GM12878 (cell line): ENCODE measurements around the gene MSI2. TPM values are rescaled to one million over a fixed set of nuclear protein-coding genes. Genes with fewer than 3 reads are reported as not detected.

Experiments used
- ATAC-seq: fragments of 200-7000 bp; cut with Tn5 transposase; 3 replicates; pipeline ENCODE4 v1.9.1; 2020; ENCODE audit warnings: mild to moderate bottlenecking, moderate library complexity
- BruUV-seq: library from RNA; stranded (reverse); fragments of 400-500 nt; replicated peaks from 2 replicates; lab custom pipeline; 2021; lab: Mats Ljungman, UMichigan
- CTCF ChIA-PET: fragments of 300-600 bp; sonication (Branson Sonifier 250); formaldehyde crosslinking; extraction: SDS; loops from one replicate; lab custom pipeline; 2021; ENCODE audit warnings: inconsistent platforms; lab: Yijun Ruan, JAX
- POLR2A ChIA-PET: fragments of 350-600 bp; formaldehyde crosslinking; extraction: SDS; loops from one replicate; lab custom pipeline; 2021; ENCODE audit warnings: inconsistent platforms; lab: Charles Lee
- RAD21 ChIA-PET: fragments of 300-600 bp; sonication (Branson Sonifier 250); formaldehyde crosslinking; loops from one replicate; lab custom pipeline; 2023; ENCODE audit warnings: antibody characterized with exemption; ENCODE audit not compliant: unreplicated experiment; lab: Charles Lee
- SMC1A ChIA-PET: fragments of 300-600 bp; sonication (Branson Sonifier 250); formaldehyde crosslinking; loops from one replicate; lab custom pipeline; 2023; ENCODE audit not compliant: unreplicated experiment, uncharacterized antibody; lab: Charles Lee
- DNase-seq: peaks from one replicate; pipeline ENCODE4 v3.0.0-alpha.2; 2011; ENCODE audit warnings: low read depth, low spot score
- FAIRE-seq: peaks from 3 replicates; lab custom pipeline; 2011; peaks lifted over from hg19 to GRCh38; lab: Jason Lieb, UNC
- H2AFZ ChIP-seq: 2 replicates; pipeline ENCODE4 v1.6.0; 2011; ENCODE audit warnings: low read depth, low read length, control low read depth; ENCODE audit not compliant: control insufficient read depth
- H3K27ac ChIP-seq: 2 replicates; pipeline ENCODE4 v1.5.1; 2011; ENCODE audit warnings: control low read depth; ENCODE audit not compliant: control insufficient read depth, insufficient read depth
- H3K27me3 ChIP-seq, 2 experiments: replicated peaks in 1 of 2; 2 replicates each; pipeline versions ENCODE4 v1.6.0 to v1.6.1; 2011; ENCODE audit warnings: low read length in 1 of 2; ENCODE audit not compliant: control insufficient read depth in 2 of 2, insufficient read depth in 2 of 2
- H3K36me3 ChIP-seq, 2 experiments: 2 replicates each; pipeline ENCODE4 v1.5.1; 2011; ENCODE audit warnings: low read length in 1 of 2; ENCODE audit not compliant: control insufficient read depth in 2 of 2, insufficient read depth in 2 of 2
- H3K4me1 ChIP-seq: 2 replicates; pipeline ENCODE4 v1.6.1; 2011; ENCODE audit warnings: mild to moderate bottlenecking, low read length, moderate library complexity, mixed read lengths; ENCODE audit not compliant: control insufficient read depth, insufficient read depth
- H3K4me2 ChIP-seq: 2 replicates; pipeline ENCODE4 v1.6.0; 2011; ENCODE audit warnings: control low read depth; ENCODE audit not compliant: control insufficient read depth, insufficient read depth
- H3K4me3 ChIP-seq: fragments of 200-600 bp; sonication (generic); 2 replicates; pipeline ENCODE4 v1.5.1; 2016
- H3K79me2 ChIP-seq: 2 replicates; pipeline ENCODE4 v1.6.0; 2011; ENCODE audit warnings: low read length; ENCODE audit not compliant: control insufficient read depth, insufficient read depth
- H3K9ac ChIP-seq: 2 replicates; pipeline ENCODE4 v1.8.0; 2011; ENCODE audit warnings: low read length, control low read depth, mixed read lengths; ENCODE audit not compliant: control insufficient read depth, insufficient read depth
- H3K9me3 ChIP-seq: replicated peaks from 3 replicates; pipeline ENCODE4 v1.5.1; 2011; ENCODE audit warnings: mild to moderate bottlenecking, low read length; ENCODE audit not compliant: control insufficient read depth, insufficient read depth
- H4K20me1 ChIP-seq: 2 replicates; pipeline ENCODE4 v1.6.0; 2011; ENCODE audit not compliant: control insufficient read depth, insufficient read depth
- ATF7 ChIP-seq: fragments of 450-650 bp; IDR thresholded peaks from 2 replicates; pipeline ENCODE4 v1.6.1; 2016; ENCODE audit warnings: low read depth, mild to moderate bottlenecking
- BHLHE40 ChIP-seq, 2 experiments: fragments of 450-650 bp in 1 of 2; IDR thresholded peaks; 2 replicates each; pipeline ENCODE4 v1.6.1; 2011 to 2017; ENCODE audit warnings: low read depth in 2 of 2, borderline replicate concordance in 1 of 2, improper control_type of control experiment in 1 of 2, low read length in 1 of 2, mild to moderate bottlenecking in 1 of 2
- BRCA1 ChIP-seq: IDR thresholded peaks from 2 replicates; pipeline ENCODE4 v1.6.1; 2011; ENCODE audit warnings: low read depth, low read length, improper control_type of control experiment
- CHD4 ChIP-seq: fragments of 200-600 bp; sonication (generic); IDR thresholded peaks from 2 replicates; pipeline ENCODE4 v1.6.1; 2016; ENCODE audit warnings: mild to moderate bottlenecking
- EP300 ChIP-seq, 2 experiments: fragments of 150-350 bp in 1 of 2; IDR thresholded peaks; 2 replicates each; pipeline ENCODE4 v1.6.1; 2011 to 2012; ENCODE audit warnings: low read depth in 2 of 2, low read length in 2 of 2, borderline replicate concordance in 1 of 2, improper control_type of control experiment in 1 of 2, inconsistent platforms in 1 of 2; ENCODE audit not compliant: control insufficient read depth in 1 of 2
- ETV6 ChIP-seq, 2 experiments: fragments of 450-650 bp in 1 of 2; IDR thresholded peaks in 1 of 2; conservative IDR thresholded peaks in 1 of 2; 2 replicates each; pipeline ENCODE4 v1.6.1; 2014; ENCODE audit warnings: antibody characterized with exemption in 1 of 2, borderline replicate concordance in 1 of 2, low read depth in 1 of 2, mild to moderate bottlenecking in 1 of 2, moderate library complexity in 1 of 2
- GABPA ChIP-seq: IDR thresholded peaks from 2 replicates; pipeline ENCODE4 v1.6.1; 2014; ENCODE audit warnings: antibody characterized with exemption, low read depth, mild to moderate bottlenecking, inconsistent platforms
- PAX5 ChIP-seq: IDR thresholded peaks from 2 replicates; pipeline ENCODE4 v1.6.1; 2011; ENCODE audit warnings: low read depth, low read length, borderline replicate concordance
- POLR2A ChIP-seq: IDR thresholded peaks from 2 replicates; pipeline ENCODE4 v1.6.1; 2011; ENCODE audit warnings: low read depth, mild to moderate bottlenecking, low read length
- RAD21 ChIP-seq: IDR thresholded peaks from 2 replicates; pipeline ENCODE4 v1.6.1; 2011; ENCODE audit warnings: mild to moderate bottlenecking, low read depth, low read length, moderate library complexity; ENCODE audit not compliant: insufficient read depth
- RFX5 ChIP-seq: IDR thresholded peaks from 2 replicates; pipeline ENCODE4 v1.6.1; 2011; ENCODE audit warnings: low read depth, low read length, improper control_type of control experiment
- SIX5 ChIP-seq: IDR thresholded peaks from 2 replicates; pipeline ENCODE4 v1.6.1; 2011; ENCODE audit warnings: mild to moderate bottlenecking, low read depth, low read length, moderate library complexity; ENCODE audit not compliant: severe bottlenecking
- SMAD1 ChIP-seq: fragments of 450-650 bp; IDR thresholded peaks from 2 replicates; pipeline ENCODE4 v1.6.1; 2018; ENCODE audit warnings: mild to moderate bottlenecking, low read depth; ENCODE audit not compliant: partially characterized antibody
- SP1 ChIP-seq: IDR thresholded peaks from one replicate; pipeline ENCODE4 v1.6.1; 2011; ENCODE audit warnings: low read depth, low read length
- STAT1 ChIP-seq: fragments of 450-650 bp; conservative IDR thresholded peaks from 2 replicates; pipeline ENCODE4 v1.6.1; 2014; ENCODE audit warnings: antibody characterized with exemption, mild to moderate bottlenecking
- STAT3 ChIP-seq: IDR thresholded peaks from 2 replicates; pipeline ENCODE4 v1.6.1; 2011; ENCODE audit warnings: low read depth, low read length, improper control_type of control experiment
- TBL1XR1 ChIP-seq: IDR thresholded peaks from 2 replicates; pipeline ENCODE4 v1.6.1; 2012; ENCODE audit warnings: low read depth, low read length, improper control_type of control experiment
- ZNF384 ChIP-seq: IDR thresholded peaks from 2 replicates; pipeline ENCODE4 v1.6.1; 2012; ENCODE audit warnings: low read depth, mild to moderate bottlenecking, low read length, improper control_type of control experiment, borderline replicate concordance
- ZNF622 ChIP-seq: fragments of 450-650 bp; IDR thresholded peaks from 2 replicates; pipeline ENCODE4 v1.6.1; 2017; ENCODE audit warnings: mild to moderate bottlenecking, inconsistent platforms
- WGBS: methylation state at CpG from one replicate; pipeline ENCODE4 v1.1.6; 2016; ENCODE audit warnings: low lambda C conversion rate; ENCODE audit not compliant: insufficient replicate concordance, insufficient coverage; ENCODE audit errors: missing lambda C conversion rate; 5-methylcytosine and 5-hydroxymethylcytosine counted together
- in situ Hi-C: fragments of 300-500 bp; cut with MboI; formaldehyde crosslinking; loops from 9 replicates; pipeline ENCODE4 v1.14.3; 2018; ENCODE audit warnings: mixed read lengths
- intact Hi-C: fragments of 100-400 bp; cut with micrococcal nuclease; formaldehyde crosslinking; loops from one replicate; pipeline ENCODE4 v1.14.2; 2022; ENCODE audit not compliant: unreplicated experiment
- polyA plus RNA-seq, 11 experiments: library from polyadenylated mRNA; depleted of rRNA in 4 of 11; unstranded in 6 of 11; stranded (reverse) in 5 of 11; fragments of >200 nt; fragmentation: Nextera tagmentation in 4 of 11; fragmentation: Illumina TruSeq in 1 of 11; extraction: Ambion mirVana in 4 of 11; extraction: Trizol in 1 of 11; gene quantifications; 1 replicate in 1 of 11; 2 replicates in 10 of 11; pipeline versions ENCODE4 v1.2.1 to v1.2.3, GENCODE V29; 2011 to 2016; ENCODE audit warnings: inconsistent platforms in 2 of 11, missing spikeins in 2 of 11, low read depth in 1 of 11
- total RNA-seq, 4 experiments: library from RNA; depleted of rRNA in 3 of 4; stranded (reverse); fragments of >200 nt in 3 of 4; fragmentation: Illumina TruSeq in 1 of 4; extraction: Trizol in 1 of 4; gene quantifications; 2 replicates each; pipeline versions ENCODE4 v1.2.1 to v1.2.3, GENCODE V29; 2013 to 2021
- TF ChIP-seq, protein P1 (sequence below): IDR thresholded peaks from 2 replicates; pipeline ENCODE4 v1.6.1; 2011; ENCODE audit warnings: mild to moderate bottlenecking, low read depth, low read length, moderate library complexity; ENCODE audit not compliant: insufficient replicate concordance

MSI2 gene
- total and polyA plus RNA-seq, 10 of the 15 experiments (the other 5 are each of a cell fraction or from before 2014, with no cell fraction given), result 6.1 to 76.1 (median 42.0) TPM

DNA sequence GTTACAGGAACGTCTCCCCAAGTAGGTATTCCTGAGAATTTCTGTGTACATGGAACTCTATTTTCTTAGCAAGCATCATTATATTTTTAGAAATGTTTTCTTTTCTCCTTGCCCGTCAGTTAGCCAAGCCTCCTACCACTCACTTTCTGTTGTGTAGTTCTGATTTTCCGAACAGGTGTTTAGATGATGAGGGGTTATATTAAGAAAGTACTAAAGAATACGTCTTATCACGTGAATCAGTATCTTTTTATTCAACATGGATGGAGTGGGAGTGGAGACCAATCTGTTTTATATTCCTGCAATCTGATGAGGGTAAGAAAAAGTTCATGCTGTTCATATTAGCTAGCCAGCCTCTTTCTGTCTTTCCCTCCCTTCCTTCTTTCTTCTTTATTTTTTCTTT, 29.4 kb downstream of the MSI2 start (continued):
- TF ChIP-seq ETV6 (conservative IDR thresholded peaks at IDR 0.05 in 1 of 2, IDR thresholded peaks at IDR 0.05 in 1 of 2; ENCODE audit: borderline replicate concordance in 1 of 2, low read depth in 1 of 2) (no peak), POLR2A (no peak), SIX5 (no peak), PAX5 (no peak), EP300 (IDR thresholded peaks at IDR 0.05; ENCODE audit: borderline replicate concordance in 1 of 2, control insufficient read depth in 1 of 2, low read depth in 2 of 2, low read length in 2 of 2) (no peak), STAT1 (no peak), TBL1XR1 (no peak)

DNA sequence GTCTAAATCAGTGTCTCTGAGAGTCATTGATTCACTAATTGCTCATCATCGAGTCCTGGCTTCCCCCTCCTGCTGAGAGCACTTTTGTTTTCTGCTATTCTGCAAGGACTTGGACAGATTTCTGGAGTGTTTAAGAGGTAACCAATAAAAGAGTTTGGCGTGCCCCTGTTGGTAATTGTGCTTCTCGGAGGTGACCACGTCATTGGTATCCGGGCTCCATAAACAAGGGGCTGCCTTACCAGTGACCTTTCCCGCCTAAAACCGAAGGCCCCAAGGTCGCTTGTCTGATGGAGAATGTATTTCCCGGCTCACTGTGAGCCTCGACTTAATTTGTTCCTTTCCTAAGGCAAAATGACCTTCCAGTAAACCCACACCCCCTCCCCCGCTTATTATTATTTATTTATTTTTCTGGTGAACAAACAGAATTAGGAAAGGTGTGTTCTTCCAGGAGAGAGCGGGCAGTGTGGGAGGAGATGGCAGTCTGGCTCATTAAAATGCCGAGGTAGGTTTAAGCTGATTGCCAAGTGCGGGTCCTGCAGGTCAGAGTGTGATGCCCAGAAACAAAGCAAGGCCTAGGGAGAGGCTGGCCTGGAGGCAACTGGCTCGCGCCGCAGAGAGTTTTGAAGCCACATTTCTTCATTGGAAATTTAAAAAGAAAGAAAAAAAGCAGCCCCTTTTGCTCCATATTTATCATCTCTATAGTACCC, 30.2 kb downstream of the MSI2 start:
- H3K9me3 ChIP-seq, result no peaks in the 10 kb centered on the region
- no peak for DNase-seq
- H3K36me3 ChIP-seq, result peaks cover 10 to 25% of the 10 kb centered on the region in 2 experiments
- no peak for TF ChIP-seq SMAD1
- no peak for TF ChIP-seq GABPA
- no peak for TF ChIP-seq ZNF384
- no peak for TF ChIP-seq SP1
- TF ChIP-seq, protein P1, sequence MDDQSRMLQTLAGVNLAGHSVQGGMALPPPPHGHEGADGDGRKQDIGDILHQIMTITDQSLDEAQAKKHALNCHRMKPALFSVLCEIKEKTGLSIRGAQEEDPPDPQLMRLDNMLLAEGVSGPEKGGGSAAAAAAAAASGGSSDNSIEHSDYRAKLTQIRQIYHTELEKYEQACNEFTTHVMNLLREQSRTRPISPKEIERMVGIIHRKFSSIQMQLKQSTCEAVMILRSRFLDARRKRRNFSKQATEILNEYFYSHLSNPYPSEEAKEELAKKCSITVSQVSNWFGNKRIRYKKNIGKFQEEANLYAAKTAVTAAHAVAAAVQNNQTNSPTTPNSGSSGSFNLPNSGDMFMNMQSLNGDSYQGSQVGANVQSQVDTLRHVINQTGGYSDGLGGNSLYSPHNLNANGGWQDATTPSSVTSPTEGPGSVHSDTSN, result no peak
- no peak for TF ChIP-seq ATF7
- no peak for TF ChIP-seq BRCA1
- no peak for TF ChIP-seq CHD4
- TF ChIP-seq RFX5, result no peak
- TF ChIP-seq ZNF622, result no peak
- TF ChIP-seq BHLHE40 (IDR thresholded peaks at IDR 0.05; ENCODE audit: borderline replicate concordance in 1 of 2, low read depth in 2 of 2, low read length in 1 of 2), result no peak
- no peak for TF ChIP-seq RAD21
- no peak for TF ChIP-seq STAT3
- TF ChIP-seq, all 136 proteins: peak for 0
- in situ Hi-C loops, result no loop called here
- WGBS, result 93% methylated on average over 17 of the region's 17 CpGs
- ChIA-PET CTCF (interaction anchor here (1.3 to 2.3 kb wide), 2 partner anchors 43 to 385 kb away, joined by 3 to 20 read pairs; no protein-coding TSS in a partner anchor), RAD21 (interaction anchor here (1.0 to 1.5 kb wide), 4 partner anchors 26 to 154 kb away, joined by 3 to 5 read pairs (median 4); no protein-coding TSS in a partner anchor), POLR2A (interaction anchor here (0.6 to 0.7 kb wide), 2 partner anchors 100 to 169 kb away, joined by 3 to 4 read pairs; no protein-coding TSS in a partner anchor), SMC1A (interaction anchor here (1.5 to 2.1 kb wide), 5 partner anchors 25 to 386 kb away, joined by 3 to 13 read pairs (median 5); no protein-coding TSS in a partner anchor)
- peaks cover 16% of the 10 kb centered on the region for H3K4me1 ChIP-seq
- H2AFZ ChIP-seq, result no peak overlapping the region
- no peak overlapping the region for H3K4me3 ChIP-seq
- BruUV-seq, result no TSS peak
- FAIRE-seq (no peak), ATAC-seq (no peak)
- no peak overlapping the region for H3K9ac ChIP-seq
- H3K79me2 ChIP-seq, result peaks cover 32% of the 10 kb centered on the region
- no peaks in the 10 kb centered on the region for H3K27me3 ChIP-seq
- H3K27ac ChIP-seq, result no peak overlapping the region; the same call in 1 of the 2 replicates
- intact Hi-C loops, result no loop called here
- H4K20me1 ChIP-seq, result no peaks in the 10 kb centered on the region; the same call in 1 of the 2 replicates
- H3K4me2 ChIP-seq, result no peak overlapping the region
